H1 (cell line): ENCODE results near the gene EFHD1. TPM values are rescaled to one million over a fixed set of nuclear protein-coding genes. Genes with fewer than 3 reads are reported as not detected.

ENCODE experiments used
- CTCF ChIA-PET: fragments of 300-600 bp; sonication (Branson Sonifier 250); formaldehyde crosslinking; loops from one replicate; lab custom pipeline; 2021; ENCODE audit not compliant: partially characterized antibody; lab: Charles Lee
- POLR2A ChIA-PET: fragments of 300-600 bp; sonication (Branson Sonifier 250); formaldehyde crosslinking; loops from one replicate; lab custom pipeline; 2021; ENCODE audit warnings: inconsistent platforms; ENCODE audit not compliant: partially characterized antibody; lab: Charles Lee
- DNase-seq, 2 experiments: peaks; one replicate each; pipeline versions ENCODE4 v3.0.0 to v3.0.0-alpha.2; 2010 to 2022; ENCODE audit warnings: low spot score in 2 of 2, low read depth in 1 of 2, mixed read lengths in 1 of 2
- FAIRE-seq: peaks from 2 replicates; lab custom pipeline; 2011; peaks lifted over from hg19 to GRCh38; lab: Jason Lieb, UNC
- H2AFZ ChIP-seq: 2 replicates; pipeline ENCODE4 v1.8.1; 2012; ENCODE audit warnings: low read length, inconsistent platforms
- H2AK5ac ChIP-seq: 2 replicates; pipeline ENCODE4 v1.6.1; 2013; ENCODE audit warnings: low read depth, low read length
- H2BK120ac ChIP-seq: replicated peaks from 2 replicates; pipeline ENCODE3; 2013; ENCODE audit warnings: low read depth, low read length, inconsistent platforms
- H2BK12ac ChIP-seq: 2 replicates; pipeline ENCODE4 v1.6.1; 2013; ENCODE audit warnings: low read depth, low read length
- H2BK15ac ChIP-seq: 2 replicates; pipeline ENCODE4 v1.6.1; 2013; ENCODE audit warnings: low read length
- H2BK20ac ChIP-seq: 2 replicates; pipeline ENCODE4 v1.6.1; 2013; ENCODE audit warnings: low read length
- H2BK5ac ChIP-seq: 2 replicates; pipeline ENCODE4 v1.6.1; 2013; ENCODE audit warnings: low read depth, low read length
- H3K14ac ChIP-seq: 2 replicates; pipeline ENCODE4 v1.6.1; 2013; ENCODE audit warnings: inconsistent platforms; ENCODE audit not compliant: insufficient read length
- H3K18ac ChIP-seq: 2 replicates; pipeline ENCODE4 v1.6.1; 2013; ENCODE audit warnings: low read length; ENCODE audit errors: extremely low read depth
- H3K23ac ChIP-seq: 2 replicates; pipeline ENCODE4 v1.6.1; 2013; ENCODE audit warnings: inconsistent platforms; ENCODE audit not compliant: insufficient read length
- H3K23me2 ChIP-seq: 2 replicates; pipeline ENCODE4 v1.6.1; 2013; ENCODE audit warnings: low read depth, low read length
- H3K27ac ChIP-seq: 2 replicates; pipeline ENCODE4 v1.6.1; 2011; ENCODE audit warnings: low read depth, low read length, inconsistent platforms
- H3K27me3 ChIP-seq, 4 experiments: replicated peaks in 1 of 4; 1 replicate in 1 of 4; 2 replicates in 3 of 4; pipeline versions ENCODE4 v1.6.1 to v1.8.1; 2011 to 2013; ENCODE audit warnings: low read length in 3 of 4, mild to moderate bottlenecking in 3 of 4, inconsistent platforms in 2 of 4, mixed read lengths in 2 of 4, moderate library complexity in 1 of 4; ENCODE audit not compliant: control insufficient read depth in 3 of 4, insufficient read depth in 3 of 4; ENCODE audit errors: extremely low read depth in 1 of 4
- H3K36me3 ChIP-seq, 4 experiments: 2 replicates each; pipeline versions ENCODE4 v1.6.1 to v1.8.1; 2011 to 2013; ENCODE audit warnings: mild to moderate bottlenecking in 4 of 4, low read length in 3 of 4, moderate library complexity in 2 of 4, control low read depth in 1 of 4, inconsistent platforms in 1 of 4; ENCODE audit not compliant: insufficient read depth in 4 of 4, control insufficient read depth in 2 of 4
- H3K4ac ChIP-seq: replicated peaks from 2 replicates; pipeline ENCODE3; 2013; ENCODE audit warnings: low read length, low read depth, mixed read lengths, inconsistent platforms; ENCODE audit not compliant: insufficient read length
- H3K4me1 ChIP-seq, 4 experiments: replicated peaks in 1 of 4; 1 replicate in 1 of 4; 2 replicates in 3 of 4; pipeline versions ENCODE4 v1.6.1 to v1.8.1; 2011 to 2013; ENCODE audit warnings: low read length in 3 of 4, inconsistent platforms in 2 of 4, mixed read lengths in 1 of 4; ENCODE audit not compliant: insufficient read depth in 4 of 4, control insufficient read depth in 3 of 4
- H3K4me2 ChIP-seq, 2 experiments: 2 replicates each; pipeline versions ENCODE4 v1.6.1 to v1.8.1; 2011 to 2013; ENCODE audit warnings: low read depth in 2 of 2, low read length in 2 of 2, control low read depth in 1 of 2, inconsistent platforms in 1 of 2, mild to moderate bottlenecking in 1 of 2; ENCODE audit not compliant: insufficient read depth in 1 of 2
- H3K4me3 ChIP-seq, 4 experiments: fragments of 200-600, 300-600 bp in 1 of 4; sonication (generic), shearing (Covaris generic), sonication (Bioruptor Twin) in 1 of 4; 2 replicates each; pipeline versions ENCODE4 v1.5.1 to v1.8.1; 2011 to 2016; ENCODE audit warnings: low read length in 4 of 4, low read depth in 3 of 4, control low read depth in 2 of 4, inconsistent platforms in 2 of 4, mild to moderate bottlenecking in 2 of 4, mixed read lengths in 1 of 4, moderate library complexity in 1 of 4; ENCODE audit not compliant: insufficient read depth in 2 of 4; ENCODE audit errors: extremely low read depth in 1 of 4
- H3K56ac ChIP-seq: replicated peaks from 2 replicates; pipeline ENCODE3; 2013; ENCODE audit warnings: low read depth, mild to moderate bottlenecking, mixed read lengths, low read length, inconsistent platforms; ENCODE audit not compliant: insufficient read length
- H3K79me1 ChIP-seq: 2 replicates; pipeline ENCODE4 v1.6.1; 2013; ENCODE audit warnings: low read depth, low read length, control low read depth
- H3K79me2 ChIP-seq, 2 experiments: 2 replicates each; pipeline versions ENCODE4 v1.6.1 to v1.8.1; 2012 to 2013; ENCODE audit warnings: low read length in 2 of 2, mild to moderate bottlenecking in 2 of 2, inconsistent platforms in 1 of 2; ENCODE audit not compliant: insufficient read depth in 2 of 2, control insufficient read depth in 1 of 2
- H3K9ac ChIP-seq, 4 experiments: replicated peaks in 1 of 4; 1 replicate in 1 of 4; 2 replicates in 3 of 4; pipeline versions ENCODE4 v1.6.1 to v1.8.1; 2011 to 2013; ENCODE audit warnings: low read depth in 3 of 4, low read length in 3 of 4, control low read depth in 2 of 4, mild to moderate bottlenecking in 2 of 4, moderate library complexity in 2 of 4, inconsistent platforms in 1 of 4; ENCODE audit errors: extremely low read depth in 1 of 4
- H3K9me3 ChIP-seq, 2 experiments: 2 replicates each; pipeline versions ENCODE4 v1.6.1 to v1.8.1; 2012 to 2013; ENCODE audit warnings: mild to moderate bottlenecking in 2 of 2, moderate library complexity in 2 of 2, control low read depth in 1 of 2, inconsistent platforms in 1 of 2, low read depth in 1 of 2, low read length in 1 of 2, mixed read lengths in 1 of 2; ENCODE audit not compliant: insufficient read depth in 2 of 2
- H4K20me1 ChIP-seq, 2 experiments: replicated peaks in 1 of 2; 2 replicates each; pipeline versions ENCODE3 to v1.8.1; 2011 to 2013; ENCODE audit warnings: inconsistent platforms in 2 of 2, low read length in 2 of 2, mild to moderate bottlenecking in 1 of 2; ENCODE audit not compliant: insufficient read depth in 2 of 2, control insufficient read depth in 1 of 2
- H4K5ac ChIP-seq: 2 replicates; pipeline ENCODE4 v1.6.1; 2013; ENCODE audit warnings: low read length, low read depth, mixed read lengths, inconsistent platforms; ENCODE audit not compliant: insufficient read length
- H4K8ac ChIP-seq: 2 replicates; pipeline ENCODE4 v1.8.0; 2013; ENCODE audit warnings: mild to moderate bottlenecking, moderate library complexity, low read length, inconsistent platforms; ENCODE audit not compliant: insufficient read depth; ENCODE audit errors: extremely low read depth
- H4K91ac ChIP-seq: replicated peaks from 2 replicates; pipeline ENCODE3; 2013; ENCODE audit warnings: low read length, mixed read lengths, inconsistent platforms; ENCODE audit not compliant: insufficient read length
- BACH1 ChIP-seq: IDR thresholded peaks from 2 replicates; pipeline ENCODE4 v1.6.1; 2012; ENCODE audit warnings: low read length, improper control_type of control experiment
- BCL11A ChIP-seq, 2 experiments: IDR thresholded peaks; one replicate each; pipeline ENCODE4 v1.6.1; 2011; ENCODE audit warnings: low read depth in 2 of 2, low read length in 2 of 2, mild to moderate bottlenecking in 2 of 2
- CHD2 ChIP-seq: IDR thresholded peaks from 2 replicates; pipeline ENCODE4 v1.6.1; 2012; ENCODE audit warnings: low read length, improper control_type of control experiment
- E2F6 ChIP-seq: IDR thresholded peaks from 2 replicates; pipeline ENCODE4 v1.6.1; 2012; ENCODE audit warnings: inconsistent platforms
- GTF2F1 ChIP-seq: IDR thresholded peaks from 2 replicates; pipeline ENCODE4 v1.6.1; 2012; ENCODE audit warnings: low read depth, low read length, improper control_type of control experiment, borderline replicate concordance
- POLR2AphosphoS5 ChIP-seq: IDR thresholded peaks from 2 replicates; pipeline ENCODE4 v1.6.1; 2011; ENCODE audit warnings: low read depth, low read length
- RXRA ChIP-seq: IDR thresholded peaks from 2 replicates; pipeline ENCODE4 v1.6.1; 2011; ENCODE audit warnings: low read depth, mild to moderate bottlenecking, low read length, moderate library complexity; ENCODE audit not compliant: insufficient read depth
- SIX5 ChIP-seq: IDR thresholded peaks from 2 replicates; pipeline ENCODE4 v1.6.1; 2011; ENCODE audit warnings: mild to moderate bottlenecking, low read depth, low read length
- SP1 ChIP-seq: IDR thresholded peaks from 2 replicates; pipeline ENCODE4 v1.6.1; 2011; ENCODE audit warnings: low read depth, low read length
- SP2 ChIP-seq: IDR thresholded peaks from 2 replicates; pipeline ENCODE4 v1.6.1; 2012; ENCODE audit warnings: mild to moderate bottlenecking, low read length, inconsistent platforms
- SRF ChIP-seq: IDR thresholded peaks from 2 replicates; pipeline ENCODE4 v1.6.1; 2011; ENCODE audit warnings: mild to moderate bottlenecking, low read depth, low read length, moderate library complexity
- SUZ12 ChIP-seq: fragments of 200-600 bp; sonication (generic); IDR thresholded peaks from 2 replicates; pipeline ENCODE4 v1.6.1; 2012; ENCODE audit warnings: mild to moderate bottlenecking, inconsistent platforms, low read length, moderate library complexity, mixed read lengths
- TAF1 ChIP-seq: IDR thresholded peaks from 2 replicates; pipeline ENCODE4 v1.6.1; 2011; ENCODE audit warnings: mild to moderate bottlenecking, low read depth, low read length
- WGBS, 2 experiments: shearing (Covaris generic) in 1 of 2; methylation state at CpG; one replicate each; pipeline versions ENCODE4 v1.1.6 to v1.1.7; 2013 to 2015; ENCODE audit warnings: low lambda C conversion rate in 2 of 2, mixed read lengths in 2 of 2, inconsistent platforms in 1 of 2, low coverage in 1 of 2, missing lambda C conversion rate in 1 of 2; ENCODE audit not compliant: insufficient replicate concordance in 2 of 2, insufficient coverage in 1 of 2, insufficient read length in 1 of 2; ENCODE audit errors: extremely low coverage in 1 of 2, missing lambda C conversion rate in 1 of 2; 5-methylcytosine and 5-hydroxymethylcytosine counted together
- polyA plus RNA-seq, 7 experiments: library from polyadenylated mRNA; depleted of rRNA in 3 of 7; stranded (reverse) in 5 of 7; unstranded in 2 of 7; fragments of >200 nt in 5 of 7; fragments of 200-250 nt in 2 of 7; gene quantifications; 1 replicate in 5 of 7; 2 replicates in 1 of 7; 4 replicates in 1 of 7; pipeline versions ENCODE4 v1.2.1 to v1.2.3, GENCODE V29; 2011 to 2013; ENCODE audit warnings: missing spikeins in 2 of 7, mixed read lengths in 2 of 7
- total RNA-seq: library from RNA; stranded (reverse); fragmentation: NEBNext Ultra II Directional; extraction: Animal tissue kit (Norgen Biotek cat#: 25700); gene quantifications from 2 replicates; pipeline ENCODE4 v1.2.1, GENCODE V29; 2021

Gene EFHD1
- total and polyA plus RNA-seq, 2 of the 8 experiments (the other 6 are each of a cell fraction or from before 2014, with no cell fraction given): 3.4 to 4.5 TPM

GRCh38 chr2:232697059-232697806, 63.8 kb downstream of the EFHD1 start, which contains the start of gene GIGYF2:
Gene GIGYF2, plus strand, starts transcription at chr2:232697331. Its CDS starts 37,867 bp downstream, at chr2:232735198.
- peak within 1 kb of the TSS; percentile 47 for H4K91ac ChIP-seq
- no peak within 1 kb of the TSS for H2BK12ac ChIP-seq
- peak within 1 kb of the TSS; percentile 79 for H2BK5ac ChIP-seq
- no peak for FAIRE-seq
- peak within 1 kb of the TSS; percentile 96 for H4K8ac ChIP-seq
- H4K5ac ChIP-seq: peak within 1 kb of the TSS; percentile 54
- peak within 1 kb of the TSS; percentile 87 to 96 (median 94) for H3K4me3 ChIP-seq
- H3K14ac ChIP-seq: no peak within 1 kb of the TSS
- H4K20me1 ChIP-seq: peaks cover 0 to 2% of the 10 kb centered on the region in 2 experiments
- WGBS, 2 experiments: 1% methylated on average over 24 of the region's 71 CpGs; no CpG with 5 or more reads in 1 of the 2 experiments
- peaks cover 18 to 46% of the 10 kb centered on the region in 2 experiments for H3K79me2 ChIP-seq
- no peak within 1 kb of the TSS for H2BK15ac ChIP-seq
- no peak within 1 kb of the TSS for H3K23ac ChIP-seq
- no peaks in the 10 kb centered on the region for H3K9me3 ChIP-seq
- H3K56ac ChIP-seq: peak within 1 kb of the TSS; percentile 18
- H3K23me2 ChIP-seq: peaks cover 4% of the 10 kb centered on the region
- peak within 1 kb of the TSS; percentile 65 to 86 for H3K4me2 ChIP-seq
- ChIA-PET CTCF (no interaction called here), POLR2A (interaction anchor here (1.0 to 1.5 kb wide), 5 partner anchors 8 to 114 kb away, joined by 3 to 6 read pairs (median 3); no protein-coding TSS in a partner anchor)
- no peak within 1 kb of the TSS for H2AK5ac ChIP-seq
- H3K27me3 ChIP-seq: no peaks in the 10 kb centered on the region
- H3K27ac ChIP-seq: peak within 1 kb of the TSS; percentile 81; the same call in 1 of the 2 replicates
- H3K4me1 ChIP-seq: peaks cover 0 to 8% (median 3%) of the 10 kb centered on the region in 4 experiments; a peak in 4 of 7 replicates
- peak within 1 kb of the TSS; percentile 79; the same call in 1 of the 2 replicates for H3K18ac ChIP-seq
- peak within 1 kb of the TSS; percentile 26 for H2BK120ac ChIP-seq
- no peaks in the 10 kb centered on the region; the same call in none of the 2 replicates for H3K79me1 ChIP-seq
- H3K9ac ChIP-seq: peak within 1 kb of the TSS; percentile 88 to 91 (median 89)
- DNase-seq: peak; percentile 96 to 97
- H2BK20ac ChIP-seq: no peak within 1 kb of the TSS
- peak within 1 kb of the TSS; percentile 66 for H2AFZ ChIP-seq
- H3K36me3 ChIP-seq: no peaks in the 10 kb centered on the region; a peak in 1 of 8 replicates
- peak within 1 kb of the TSS; percentile 81 for H3K4ac ChIP-seq
- TF ChIP-seq TAF1 (peak; percentile 78), GTF2F1 (no peak), BCL11A (IDR thresholded peaks at IDR 0.05; ENCODE audit: low read depth in 2 of 2, low read length in 2 of 2) (no peak), E2F6 (no peak), RXRA (no peak), SRF (no peak), BACH1 (no peak), SP1 (0 out of 2 replicates have a peak, but pooled peaks have one; percentile 9), CHD2 (no peak; the same call in 1 of the 2 replicates), SUZ12 (no peak), POLR2AphosphoS5 (peak; percentile 91), SP2 (no peak), SIX5 (no peak)
